ENCODE data around the gene KIAA1671. TPM values are rescaled to one million over a fixed set of nuclear protein-coding genes. Genes with fewer than 3 reads are reported as not detected.

KIAA1671 gene
- total RNA-seq, 3 donors from 2014 or later: 9.8 to 62.8 (median 36.4) TPM

DNA sequence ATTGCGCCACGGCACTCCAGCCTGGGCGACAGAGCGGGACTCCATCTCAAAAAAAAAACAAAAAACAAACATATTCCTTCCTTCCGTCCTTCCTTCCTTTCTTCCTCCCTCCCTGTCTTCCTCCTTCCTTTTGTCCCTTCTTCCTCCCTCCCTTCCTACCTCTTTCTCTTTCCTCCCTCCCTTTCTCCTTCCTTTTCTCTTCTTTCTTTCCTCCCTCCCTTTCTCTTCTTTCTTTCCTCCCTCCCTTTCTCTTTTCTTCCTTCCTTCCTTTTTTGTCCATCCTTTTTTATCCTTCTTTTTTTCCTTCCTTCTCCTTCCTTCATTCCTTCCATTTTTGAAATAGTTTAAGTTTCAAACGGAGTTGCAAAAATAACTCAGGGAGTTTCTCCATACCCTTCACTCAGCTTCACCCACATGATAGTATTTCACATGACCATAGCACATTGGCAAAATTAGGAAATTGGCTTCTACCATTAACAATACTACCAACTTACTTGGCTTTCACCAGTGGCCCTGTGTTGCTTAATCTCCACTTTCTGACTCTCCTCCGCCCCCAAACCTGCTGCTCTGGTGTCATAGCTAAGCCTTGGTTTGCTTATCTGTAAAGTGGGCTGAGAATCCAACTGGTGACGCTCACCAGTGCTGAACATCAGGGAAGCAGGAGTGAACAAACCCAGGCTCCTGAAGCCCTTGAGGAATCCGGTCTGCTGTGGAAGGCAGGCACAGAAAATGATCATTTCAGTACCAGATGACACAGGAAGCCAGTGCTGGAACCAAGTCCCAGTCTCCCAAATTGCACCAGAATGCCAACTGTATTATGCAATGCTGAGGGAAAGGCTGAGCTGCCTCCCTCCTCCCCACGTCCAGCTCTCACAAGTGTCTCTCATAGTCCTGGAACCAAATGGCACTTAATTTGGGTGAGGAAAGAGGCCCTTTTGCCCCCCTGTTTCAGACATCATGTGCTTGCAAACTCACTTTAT lies 229.9 kb downstream of the KIAA1671 start:
- Histone ChIP-seq H3K4me1 (no peaks in the 10 kb centered on the region), H3K4me3 (no peak overlapping the region), H3K27ac (no peak overlapping the region), H3K9me3 (peaks cover 0 to 4% of the 10 kb centered on the region in 2 donors), H3K36me3 (peaks cover 10% of the 10 kb centered on the region), H3K27me3 (no peaks in the 10 kb centered on the region)
- no peak for DNase-seq (ENCODE audit: low spot score in 2 of 2)
- no peak for TF ChIP-seq POLR2AphosphoS5 (IDR thresholded peaks at IDR 0.05)
- TF ChIP-seq, protein P1, sequence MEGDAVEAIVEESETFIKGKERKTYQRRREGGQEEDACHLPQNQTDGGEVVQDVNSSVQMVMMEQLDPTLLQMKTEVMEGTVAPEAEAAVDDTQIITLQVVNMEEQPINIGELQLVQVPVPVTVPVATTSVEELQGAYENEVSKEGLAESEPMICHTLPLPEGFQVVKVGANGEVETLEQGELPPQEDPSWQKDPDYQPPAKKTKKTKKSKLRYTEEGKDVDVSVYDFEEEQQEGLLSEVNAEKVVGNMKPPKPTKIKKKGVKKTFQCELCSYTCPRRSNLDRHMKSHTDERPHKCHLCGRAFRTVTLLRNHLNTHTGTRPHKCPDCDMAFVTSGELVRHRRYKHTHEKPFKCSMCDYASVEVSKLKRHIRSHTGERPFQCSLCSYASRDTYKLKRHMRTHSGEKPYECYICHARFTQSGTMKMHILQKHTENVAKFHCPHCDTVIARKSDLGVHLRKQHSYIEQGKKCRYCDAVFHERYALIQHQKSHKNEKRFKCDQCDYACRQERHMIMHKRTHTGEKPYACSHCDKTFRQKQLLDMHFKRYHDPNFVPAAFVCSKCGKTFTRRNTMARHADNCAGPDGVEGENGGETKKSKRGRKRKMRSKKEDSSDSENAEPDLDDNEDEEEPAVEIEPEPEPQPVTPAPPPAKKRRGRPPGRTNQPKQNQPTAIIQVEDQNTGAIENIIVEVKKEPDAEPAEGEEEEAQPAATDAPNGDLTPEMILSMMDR (IDR thresholded peaks at IDR 0.05): no peak
- no peak for TF ChIP-seq POLR2A (IDR thresholded peaks at IDR 0.05)
- intact Hi-C loops (cut with DNase I; ENCODE audit: low total_unique reads): no loop called here

- H3K27me3 ChIP-seq: no peaks in the 10 kb centered on the region
- intact Hi-C loops (cut with DNase I; ENCODE audit: low total_unique reads): no loop called here
- TF ChIP-seq, protein P1 (IDR thresholded peaks at IDR 0.05): no peak
- TF ChIP-seq POLR2AphosphoS5 (IDR thresholded peaks at IDR 0.05): no peak
- no peak for TF ChIP-seq POLR2A (IDR thresholded peaks at IDR 0.05)
- DNase-seq (ENCODE audit: low spot score in 2 of 2): no peak
- H3K4me1 ChIP-seq: no peaks in the 10 kb centered on the region
- H3K9me3 ChIP-seq: peaks cover 0 to 4% of the 10 kb centered on the region in 2 donors
- no peak overlapping the region for H3K4me3 ChIP-seq
- H3K27ac ChIP-seq: no peak overlapping the region
- H3K36me3 ChIP-seq: peaks cover 10% of the 10 kb centered on the region
Observed at GRCh38 chr22:25183949-25184619, 231.6 kb downstream of the KIAA1671 start.

DNA sequence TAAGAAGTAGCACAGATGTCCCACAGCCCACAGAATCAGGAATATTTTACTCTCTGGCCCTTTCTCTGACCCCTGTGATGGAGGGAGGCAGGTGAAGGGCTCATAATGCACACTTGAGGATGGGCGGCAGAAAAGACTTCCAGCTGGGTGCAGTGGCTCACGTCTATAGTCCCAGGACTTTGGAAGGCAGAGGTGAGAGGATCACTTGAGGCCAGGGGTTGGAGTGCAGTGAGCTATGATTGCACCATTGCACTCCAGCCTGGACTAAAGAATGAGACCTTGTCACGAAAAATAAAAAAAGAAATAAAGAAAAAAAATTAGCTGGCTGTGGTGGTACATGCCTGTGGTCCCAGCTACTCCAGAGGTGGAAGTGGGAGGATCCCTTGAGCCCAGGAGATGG lies 233.6 kb downstream of the KIAA1671 start:
- no peak overlapping the region for H3K27ac ChIP-seq
- no peaks in the 10 kb centered on the region for H3K9me3 ChIP-seq
- intact Hi-C loops (cut with DNase I; ENCODE audit: low total_unique reads): no loop called here
- H3K4me1 ChIP-seq: no peaks in the 10 kb centered on the region
- H3K4me3 ChIP-seq: no peak overlapping the region
- H3K36me3 ChIP-seq: peaks cover 10% of the 10 kb centered on the region
- H3K27me3 ChIP-seq: no peaks in the 10 kb centered on the region
- no peak for DNase-seq (ENCODE audit: low spot score in 2 of 2)
- no peak for TF ChIP-seq POLR2A (IDR thresholded peaks at IDR 0.05)
- TF ChIP-seq, protein P1 (IDR thresholded peaks at IDR 0.05): no peak

- TF ChIP-seq POLR2A (IDR thresholded peaks at IDR 0.05) (no peak), POLR2AphosphoS5 (IDR thresholded peaks at IDR 0.05) (no peak)
- TF ChIP-seq, protein P1 (IDR thresholded peaks at IDR 0.05): no peak
- intact Hi-C loops (cut with DNase I; ENCODE audit: low total_unique reads): no loop called here
- no peaks in the 10 kb centered on the region for H3K27me3 ChIP-seq
- H3K27ac ChIP-seq: no peak overlapping the region
- no peaks in the 10 kb centered on the region for H3K4me1 ChIP-seq
- no peak for DNase-seq (ENCODE audit: low spot score in 2 of 2)
- H3K4me3 ChIP-seq: no peak overlapping the region
- no peaks in the 10 kb centered on the region for H3K9me3 ChIP-seq
- H3K36me3 ChIP-seq: peaks cover 10% of the 10 kb centered on the region
Observed at GRCh38 chr22:25187469-25187868, 235.0 kb downstream of the KIAA1671 start.

DNA sequence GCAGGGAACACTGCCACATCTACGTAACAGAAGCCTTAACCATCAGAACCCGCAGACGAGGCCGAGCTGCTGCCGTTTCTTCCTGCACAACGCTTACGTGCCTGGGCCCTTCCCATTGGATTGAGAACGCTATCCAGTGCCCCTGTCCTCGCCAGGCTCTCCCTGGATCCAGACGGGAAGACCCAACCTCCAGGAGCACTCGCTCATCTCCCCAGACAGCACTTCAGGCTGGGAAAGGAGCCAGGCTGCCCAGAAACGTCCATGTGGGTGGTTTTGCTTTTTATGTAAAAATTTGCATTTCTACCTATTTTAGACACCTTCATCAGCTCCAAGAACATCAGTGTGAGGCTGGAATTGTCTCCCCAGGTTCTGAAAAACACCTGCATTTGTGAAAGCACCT lies 239.9 kb downstream of the KIAA1671 start:
- no peaks in the 10 kb centered on the region for H3K27me3 ChIP-seq
- no peaks in the 10 kb centered on the region for H3K9me3 ChIP-seq
- H3K4me1 ChIP-seq: no peaks in the 10 kb centered on the region
- no peak overlapping the region for H3K27ac ChIP-seq
- H3K36me3 ChIP-seq: no peaks in the 10 kb centered on the region
- intact Hi-C loops (cut with DNase I; ENCODE audit: low total_unique reads): no loop called here
- DNase-seq (ENCODE audit: low spot score in 2 of 2): no peak
- no peak overlapping the region for H3K4me3 ChIP-seq
- no peak for TF ChIP-seq POLR2AphosphoS5 (IDR thresholded peaks at IDR 0.05)

All from breast epithelium (tissue), 4 donors.